ENCODE measurements around the gene RBM10.

DNA sequence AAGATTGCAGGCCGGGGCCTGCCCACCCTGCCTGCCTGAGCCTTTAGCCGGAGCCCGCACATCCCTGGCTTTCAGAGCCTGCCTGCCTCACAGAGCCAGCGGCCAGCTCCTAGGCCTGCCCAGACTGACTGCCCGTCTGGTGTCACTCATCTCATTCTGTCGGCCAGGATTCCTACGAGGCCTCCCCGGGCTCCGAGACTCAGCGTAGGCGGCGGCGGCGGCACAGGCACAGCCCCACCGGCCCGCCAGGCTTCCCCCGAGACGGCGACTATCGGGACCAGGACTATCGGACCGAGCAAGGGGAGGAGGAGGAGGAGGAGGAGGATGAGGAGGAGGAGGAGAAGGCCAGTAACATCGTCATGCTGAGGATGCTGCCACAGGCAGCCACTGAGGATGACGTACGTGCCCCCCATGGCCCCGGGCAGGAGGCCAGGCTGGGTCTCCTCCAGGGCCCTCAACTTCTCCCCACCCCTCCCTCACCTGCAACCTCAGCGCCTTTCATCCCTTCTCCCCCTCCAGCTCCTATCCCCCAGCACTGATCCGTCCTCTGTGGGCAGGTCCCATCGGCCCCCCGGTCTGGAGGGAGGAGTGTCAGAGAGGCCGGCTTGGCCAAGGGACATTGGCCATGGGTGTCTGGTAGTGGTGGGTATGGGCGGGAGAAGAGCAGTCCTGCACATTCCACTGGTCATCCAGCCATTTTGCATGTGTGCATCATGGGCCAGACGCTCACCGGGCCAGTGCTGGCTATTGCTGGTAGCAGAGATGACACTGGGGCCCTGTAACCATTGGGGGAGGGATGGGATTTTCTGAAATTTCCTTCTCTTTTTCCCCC, 26.1 kb downstream of the RBM10 start:
- TF ChIP-seq, protein P1, sequence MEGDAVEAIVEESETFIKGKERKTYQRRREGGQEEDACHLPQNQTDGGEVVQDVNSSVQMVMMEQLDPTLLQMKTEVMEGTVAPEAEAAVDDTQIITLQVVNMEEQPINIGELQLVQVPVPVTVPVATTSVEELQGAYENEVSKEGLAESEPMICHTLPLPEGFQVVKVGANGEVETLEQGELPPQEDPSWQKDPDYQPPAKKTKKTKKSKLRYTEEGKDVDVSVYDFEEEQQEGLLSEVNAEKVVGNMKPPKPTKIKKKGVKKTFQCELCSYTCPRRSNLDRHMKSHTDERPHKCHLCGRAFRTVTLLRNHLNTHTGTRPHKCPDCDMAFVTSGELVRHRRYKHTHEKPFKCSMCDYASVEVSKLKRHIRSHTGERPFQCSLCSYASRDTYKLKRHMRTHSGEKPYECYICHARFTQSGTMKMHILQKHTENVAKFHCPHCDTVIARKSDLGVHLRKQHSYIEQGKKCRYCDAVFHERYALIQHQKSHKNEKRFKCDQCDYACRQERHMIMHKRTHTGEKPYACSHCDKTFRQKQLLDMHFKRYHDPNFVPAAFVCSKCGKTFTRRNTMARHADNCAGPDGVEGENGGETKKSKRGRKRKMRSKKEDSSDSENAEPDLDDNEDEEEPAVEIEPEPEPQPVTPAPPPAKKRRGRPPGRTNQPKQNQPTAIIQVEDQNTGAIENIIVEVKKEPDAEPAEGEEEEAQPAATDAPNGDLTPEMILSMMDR (conservative IDR thresholded peaks at IDR 0.05; ENCODE audit: low read depth, low read length): no peak
- no peak for TF ChIP-seq EZH2 (IDR thresholded peaks at IDR 0.05; ENCODE audit: borderline replicate concordance, low read depth, low read length, poor library complexity, severe bottlenecking)

All from A673 (cell line).